GM19328 (cell line): Measurements from ENCODE around the gene MON1B.
"Not testable (repeated sequence)": the region's sequence is repeated elsewhere in the genome, so short reads cannot be mapped to it uniquely, and the experiment has no call there.

ENCODE experiments used
- ATAC-seq: cut with Tn5 transposase; IDR thresholded peaks from one replicate; pipeline ENCODE4 v1.9.1; 2021; ENCODE audit warnings: mild to moderate bottlenecking, moderate library complexity; ENCODE audit not compliant: unreplicated experiment

The MON1B gene

GRCh38 chr16:77238593-77238992 is 47.6 kb downstream of the MON1B start:
- ATAC-seq, result no peak

DNA sequence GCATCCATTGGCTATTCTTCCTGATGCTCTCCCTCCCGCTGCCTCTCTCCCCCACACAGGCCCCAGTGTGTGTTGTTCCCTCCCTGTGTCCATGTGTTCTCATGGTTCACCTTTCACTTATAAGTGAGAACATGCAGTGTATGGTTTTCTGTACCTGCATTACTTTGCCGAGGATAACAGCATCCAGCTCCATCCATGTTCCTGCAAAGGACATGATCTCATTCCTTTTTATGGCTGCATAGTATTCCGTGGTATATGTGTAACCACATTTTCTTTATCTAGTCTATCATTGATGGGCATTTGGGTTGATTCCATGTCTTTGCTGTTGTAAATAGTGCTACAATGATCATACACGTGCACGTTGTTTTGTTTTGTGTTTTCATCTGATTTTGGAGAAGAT is 51.5 kb downstream of the MON1B start:
- not testable (repeated sequence) for ATAC-seq

DNA sequence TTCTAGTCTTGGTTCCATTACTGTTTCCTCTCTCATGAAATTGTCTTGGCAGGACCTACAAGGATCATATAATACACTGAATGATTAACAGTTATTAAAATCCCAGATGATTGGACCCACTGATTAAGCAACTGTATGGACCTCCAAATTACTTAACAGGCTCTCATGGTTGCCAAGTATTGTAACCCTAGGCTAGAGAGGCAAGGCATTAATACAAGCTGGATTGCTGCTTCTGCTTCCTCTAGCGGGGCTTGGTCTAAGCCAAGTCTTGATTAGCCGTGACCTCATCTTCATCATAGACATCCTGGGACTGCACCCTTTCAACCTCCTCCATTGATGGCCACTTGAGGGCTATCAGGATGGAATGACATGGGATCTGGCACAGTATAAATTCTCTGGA is 55.2 kb downstream of the MON1B start:
- no peak for ATAC-seq

DNA sequence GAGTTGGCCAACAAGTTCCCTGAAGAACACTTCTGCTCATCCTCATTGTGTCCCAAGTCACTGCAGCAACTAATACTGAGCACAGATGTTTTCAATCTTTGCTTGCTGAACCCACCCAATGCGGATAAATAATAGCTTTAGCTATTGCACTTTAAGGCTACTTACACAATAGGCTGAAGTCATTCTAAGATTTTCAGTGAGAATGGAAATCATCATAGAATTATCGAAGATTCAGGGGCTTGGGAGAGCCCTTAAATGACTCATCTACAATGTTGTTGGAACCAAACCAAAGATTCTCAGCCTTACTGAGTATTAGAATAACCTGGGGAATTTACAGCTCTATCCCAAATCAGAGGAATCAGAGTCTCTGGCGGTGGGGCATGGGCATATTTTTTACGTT is 59.4 kb downstream of the MON1B start:
- no peak for ATAC-seq
